GM12878 (cell line): Measurements from ENCODE around the gene RAD51B. TPM values are rescaled to one million over a fixed set of nuclear protein-coding genes. Genes with fewer than 3 reads are reported as not detected.

Experiments used
- ATAC-seq: fragments of 200-7000 bp; cut with Tn5 transposase; 3 replicates; pipeline ENCODE4 v1.9.1; 2020; ENCODE audit warnings: mild to moderate bottlenecking, moderate library complexity
- BruUV-seq: library from RNA; stranded (reverse); fragments of 400-500 nt; replicated peaks from 2 replicates; lab custom pipeline; 2021; lab: Mats Ljungman, UMichigan
- CTCF ChIA-PET: fragments of 300-600 bp; sonication (Branson Sonifier 250); formaldehyde crosslinking; extraction: SDS; loops from one replicate; lab custom pipeline; 2021; ENCODE audit warnings: inconsistent platforms; lab: Yijun Ruan, JAX
- POLR2A ChIA-PET: fragments of 350-600 bp; formaldehyde crosslinking; extraction: SDS; loops from one replicate; lab custom pipeline; 2021; ENCODE audit warnings: inconsistent platforms; lab: Charles Lee
- RAD21 ChIA-PET: fragments of 300-600 bp; sonication (Branson Sonifier 250); formaldehyde crosslinking; loops from one replicate; lab custom pipeline; 2023; ENCODE audit warnings: antibody characterized with exemption; ENCODE audit not compliant: unreplicated experiment; lab: Charles Lee
- SMC1A ChIA-PET: fragments of 300-600 bp; sonication (Branson Sonifier 250); formaldehyde crosslinking; loops from one replicate; lab custom pipeline; 2023; ENCODE audit not compliant: unreplicated experiment, uncharacterized antibody; lab: Charles Lee
- DNase-seq: peaks from one replicate; pipeline ENCODE4 v3.0.0-alpha.2; 2011; ENCODE audit warnings: low read depth, low spot score
- FAIRE-seq: peaks from 3 replicates; lab custom pipeline; 2011; peaks lifted over from hg19 to GRCh38; lab: Jason Lieb, UNC
- H2AFZ ChIP-seq: 2 replicates; pipeline ENCODE4 v1.6.0; 2011; ENCODE audit warnings: low read depth, low read length, control low read depth; ENCODE audit not compliant: control insufficient read depth
- H3K27ac ChIP-seq: 2 replicates; pipeline ENCODE4 v1.5.1; 2011; ENCODE audit warnings: control low read depth; ENCODE audit not compliant: control insufficient read depth, insufficient read depth
- H3K27me3 ChIP-seq, 2 experiments: replicated peaks in 1 of 2; 2 replicates each; pipeline versions ENCODE4 v1.6.0 to v1.6.1; 2011; ENCODE audit warnings: low read length in 1 of 2; ENCODE audit not compliant: control insufficient read depth in 2 of 2, insufficient read depth in 2 of 2
- H3K36me3 ChIP-seq, 2 experiments: 2 replicates each; pipeline ENCODE4 v1.5.1; 2011; ENCODE audit warnings: low read length in 1 of 2; ENCODE audit not compliant: control insufficient read depth in 2 of 2, insufficient read depth in 2 of 2
- H3K4me1 ChIP-seq: 2 replicates; pipeline ENCODE4 v1.6.1; 2011; ENCODE audit warnings: mild to moderate bottlenecking, low read length, moderate library complexity, mixed read lengths; ENCODE audit not compliant: control insufficient read depth, insufficient read depth
- H3K4me2 ChIP-seq: 2 replicates; pipeline ENCODE4 v1.6.0; 2011; ENCODE audit warnings: control low read depth; ENCODE audit not compliant: control insufficient read depth, insufficient read depth
- H3K4me3 ChIP-seq: fragments of 200-600 bp; sonication (generic); 2 replicates; pipeline ENCODE4 v1.5.1; 2016
- H3K79me2 ChIP-seq: 2 replicates; pipeline ENCODE4 v1.6.0; 2011; ENCODE audit warnings: low read length; ENCODE audit not compliant: control insufficient read depth, insufficient read depth
- H3K9ac ChIP-seq: 2 replicates; pipeline ENCODE4 v1.8.0; 2011; ENCODE audit warnings: low read length, control low read depth, mixed read lengths; ENCODE audit not compliant: control insufficient read depth, insufficient read depth
- H3K9me3 ChIP-seq: replicated peaks from 3 replicates; pipeline ENCODE4 v1.5.1; 2011; ENCODE audit warnings: mild to moderate bottlenecking, low read length; ENCODE audit not compliant: control insufficient read depth, insufficient read depth
- H4K20me1 ChIP-seq: 2 replicates; pipeline ENCODE4 v1.6.0; 2011; ENCODE audit not compliant: control insufficient read depth, insufficient read depth
- CHD2 ChIP-seq: IDR thresholded peaks from 2 replicates; pipeline ENCODE4 v1.6.1; 2011; ENCODE audit warnings: low read depth, low read length, improper control_type of control experiment, borderline replicate concordance
- E2F4 ChIP-seq: IDR thresholded peaks from 2 replicates; pipeline ENCODE4 v1.6.1; 2012; ENCODE audit warnings: low read depth, low read length, improper control_type of control experiment
- GATAD2B ChIP-seq: fragments of 450-650 bp; conservative IDR thresholded peaks from 2 replicates; pipeline ENCODE4 v1.6.1; 2017; ENCODE audit warnings: low read depth, mild to moderate bottlenecking, moderate library complexity
- IKZF2 ChIP-seq, 2 experiments: fragments of 450-650 bp; IDR thresholded peaks; 2 replicates each; pipeline ENCODE4 v1.6.1; 2017; ENCODE audit warnings: mild to moderate bottlenecking in 2 of 2, moderate library complexity in 2 of 2
- JUND ChIP-seq: IDR thresholded peaks from 2 replicates; pipeline ENCODE4 v1.6.1; 2012; ENCODE audit warnings: low read depth, mild to moderate bottlenecking, low read length, improper control_type of control experiment, moderate library complexity
- KDM1A ChIP-seq: fragments of 200-600 bp; sonication (generic); IDR thresholded peaks from 2 replicates; pipeline ENCODE4 v1.6.1; 2016; ENCODE audit warnings: borderline replicate concordance
- MYB ChIP-seq: fragments of 150-350 bp; IDR thresholded peaks from 2 replicates; pipeline ENCODE4 v1.6.1; 2014; ENCODE audit warnings: mild to moderate bottlenecking, low read depth, low read length, borderline replicate concordance
- SUPT20H ChIP-seq: IDR thresholded peaks from 2 replicates; pipeline ENCODE4 v1.6.1; 2011; ENCODE audit warnings: low read depth, mild to moderate bottlenecking, low read length, moderate library complexity, borderline replicate concordance; ENCODE audit not compliant: control insufficient read depth
- ZNF622 ChIP-seq: fragments of 450-650 bp; IDR thresholded peaks from 2 replicates; pipeline ENCODE4 v1.6.1; 2017; ENCODE audit warnings: mild to moderate bottlenecking, inconsistent platforms
- WGBS: methylation state at CpG from one replicate; pipeline ENCODE4 v1.1.6; 2016; ENCODE audit warnings: low lambda C conversion rate; ENCODE audit not compliant: insufficient replicate concordance, insufficient coverage; ENCODE audit errors: missing lambda C conversion rate; 5-methylcytosine and 5-hydroxymethylcytosine counted together
- in situ Hi-C: fragments of 300-500 bp; cut with MboI; formaldehyde crosslinking; loops from 9 replicates; pipeline ENCODE4 v1.14.3; 2018; ENCODE audit warnings: mixed read lengths
- intact Hi-C: fragments of 100-400 bp; cut with micrococcal nuclease; formaldehyde crosslinking; loops from one replicate; pipeline ENCODE4 v1.14.2; 2022; ENCODE audit not compliant: unreplicated experiment
- polyA plus RNA-seq, 11 experiments: library from polyadenylated mRNA; depleted of rRNA in 4 of 11; unstranded in 6 of 11; stranded (reverse) in 5 of 11; fragments of >200 nt; fragmentation: Nextera tagmentation in 4 of 11; fragmentation: Illumina TruSeq in 1 of 11; extraction: Ambion mirVana in 4 of 11; extraction: Trizol in 1 of 11; gene quantifications; 1 replicate in 1 of 11; 2 replicates in 10 of 11; pipeline versions ENCODE4 v1.2.1 to v1.2.3, GENCODE V29; 2011 to 2016; ENCODE audit warnings: inconsistent platforms in 2 of 11, missing spikeins in 2 of 11, low read depth in 1 of 11
- total RNA-seq, 4 experiments: library from RNA; depleted of rRNA in 3 of 4; stranded (reverse); fragments of >200 nt in 3 of 4; fragmentation: Illumina TruSeq in 1 of 4; extraction: Trizol in 1 of 4; gene quantifications; 2 replicates each; pipeline versions ENCODE4 v1.2.1 to v1.2.3, GENCODE V29; 2013 to 2021
- TF ChIP-seq, protein P1 (sequence below): IDR thresholded peaks from 2 replicates; pipeline ENCODE4 v1.6.1; 2012; ENCODE audit warnings: improper control_type of control experiment, low read depth, low read length; ENCODE audit not compliant: insufficient replicate concordance

RAD51B gene
- total and polyA plus RNA-seq, 10 of the 15 experiments (the other 5 are each of a cell fraction or from before 2014, with no cell fraction given) = 9.8 to 26.8 (median 21.3) TPM

- TF ChIP-seq, protein P1, sequence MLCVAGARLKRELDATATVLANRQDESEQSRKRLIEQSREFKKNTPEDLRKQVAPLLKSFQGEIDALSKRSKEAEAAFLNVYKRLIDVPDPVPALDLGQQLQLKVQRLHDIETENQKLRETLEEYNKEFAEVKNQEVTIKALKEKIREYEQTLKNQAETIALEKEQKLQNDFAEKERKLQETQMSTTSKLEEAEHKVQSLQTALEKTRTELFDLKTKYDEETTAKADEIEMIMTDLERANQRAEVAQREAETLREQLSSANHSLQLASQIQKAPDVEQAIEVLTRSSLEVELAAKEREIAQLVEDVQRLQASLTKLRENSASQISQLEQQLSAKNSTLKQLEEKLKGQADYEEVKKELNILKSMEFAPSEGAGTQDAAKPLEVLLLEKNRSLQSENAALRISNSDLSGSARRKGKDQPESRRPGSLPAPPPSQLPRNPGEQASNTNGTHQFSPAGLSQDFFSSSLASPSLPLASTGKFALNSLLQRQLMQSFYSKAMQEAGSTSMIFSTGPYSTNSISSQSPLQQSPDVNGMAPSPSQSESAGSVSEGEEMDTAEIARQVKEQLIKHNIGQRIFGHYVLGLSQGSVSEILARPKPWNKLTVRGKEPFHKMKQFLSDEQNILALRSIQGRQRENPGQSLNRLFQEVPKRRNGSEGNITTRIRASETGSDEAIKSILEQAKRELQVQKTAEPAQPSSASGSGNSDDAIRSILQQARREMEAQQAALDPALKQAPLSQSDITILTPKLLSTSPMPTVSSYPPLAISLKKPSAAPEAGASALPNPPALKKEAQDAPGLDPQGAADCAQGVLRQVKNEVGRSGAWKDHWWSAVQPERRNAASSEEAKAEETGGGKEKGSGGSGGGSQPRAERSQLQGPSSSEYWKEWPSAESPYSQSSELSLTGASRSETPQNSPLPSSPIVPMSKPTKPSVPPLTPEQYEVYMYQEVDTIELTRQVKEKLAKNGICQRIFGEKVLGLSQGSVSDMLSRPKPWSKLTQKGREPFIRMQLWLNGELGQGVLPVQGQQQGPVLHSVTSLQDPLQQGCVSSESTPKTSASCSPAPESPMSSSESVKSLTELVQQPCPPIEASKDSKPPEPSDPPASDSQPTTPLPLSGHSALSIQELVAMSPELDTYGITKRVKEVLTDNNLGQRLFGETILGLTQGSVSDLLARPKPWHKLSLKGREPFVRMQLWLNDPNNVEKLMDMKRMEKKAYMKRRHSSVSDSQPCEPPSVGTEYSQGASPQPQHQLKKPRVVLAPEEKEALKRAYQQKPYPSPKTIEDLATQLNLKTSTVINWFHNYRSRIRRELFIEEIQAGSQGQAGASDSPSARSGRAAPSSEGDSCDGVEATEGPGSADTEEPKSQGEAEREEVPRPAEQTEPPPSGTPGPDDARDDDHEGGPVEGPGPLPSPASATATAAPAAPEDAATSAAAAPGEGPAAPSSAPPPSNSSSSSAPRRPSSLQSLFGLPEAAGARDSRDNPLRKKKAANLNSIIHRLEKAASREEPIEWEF = no peak
Observed at GRCh38 chr14:68521961-68522509, 702.5 kb downstream of the RAD51B start (continued).

- Histone ChIP-seq H3K79me2 (no peaks in the 10 kb centered on the region), H3K9ac (no peak overlapping the region), H3K4me2 (no peak overlapping the region), H3K4me1 (peaks cover 15% of the 10 kb centered on the region), H3K27me3 (no peaks in the 10 kb centered on the region), H2AFZ (no peak overlapping the region), H3K9me3 (no peaks in the 10 kb centered on the region; the same call in 2 of the 3 replicates), H3K4me3 (no peak overlapping the region)
- intact Hi-C loops (no loop called here), in situ Hi-C loops (no loop called here)
- ATAC-seq (no peak), DNase-seq (no peak)
- no TSS peak for BruUV-seq
- SMC1A ChIA-PET = interaction anchor here (0.8 to 6.8 kb wide), 9 partner anchors 9 to 595 kb away, joined by 3 to 55 read pairs (median 4); no protein-coding TSS in a partner anchor
- WGBS = 98% methylated on average over 5 of the region's 5 CpGs
- RAD21 ChIA-PET = interaction anchor here (1.0 to 1.9 kb wide), 3 partner anchors 9 to 145 kb away, joined by 3 to 5 read pairs (median 4); no protein-coding TSS in a partner anchor
- CTCF ChIA-PET = interaction anchor here (0.6 to 2.2 kb wide), 3 partner anchors 9 to 546 kb away, joined by 3 to 6 read pairs (median 4); no protein-coding TSS in a partner anchor
- no peak for TF ChIP-seq SUPT20H
- TF ChIP-seq IKZF2 (IDR thresholded peaks at IDR 0.05) = no peak
- TF ChIP-seq CHD2 = no peak
- TF ChIP-seq KDM1A = no peak
- no peak for TF ChIP-seq ZNF622
- TF ChIP-seq JUND = no peak
- no peak for TF ChIP-seq GATAD2B
- no peak for TF ChIP-seq E2F4
- no peak for TF ChIP-seq MYB
- TF ChIP-seq, all 136 proteins: peak for 0
- Histone ChIP-seq H4K20me1 (no peaks in the 10 kb centered on the region), H3K36me3 (no peaks in the 10 kb centered on the region), H3K27ac (no peak overlapping the region)
- FAIRE-seq = no peak
- POLR2A ChIA-PET = interaction anchor here (1.1 to 1.3 kb wide), 2 partner anchors 9 to 16 kb away, joined by 3 read pairs; no protein-coding TSS in a partner anchor
Observed at GRCh38 chr14:68522510-68523325, 703.1 kb downstream of the RAD51B start.
